GM12801 (cell line): ENCODE measurements around the gene PLPP7.

ENCODE experiments used
- CTCF ChIP-seq: IDR thresholded peaks from one replicate; pipeline ENCODE4 v1.5.1; 2011; ENCODE audit warnings: control low read depth; ENCODE audit not compliant: insufficient read length; ENCODE audit errors: extremely low read depth

The PLPP7 gene

DNA sequence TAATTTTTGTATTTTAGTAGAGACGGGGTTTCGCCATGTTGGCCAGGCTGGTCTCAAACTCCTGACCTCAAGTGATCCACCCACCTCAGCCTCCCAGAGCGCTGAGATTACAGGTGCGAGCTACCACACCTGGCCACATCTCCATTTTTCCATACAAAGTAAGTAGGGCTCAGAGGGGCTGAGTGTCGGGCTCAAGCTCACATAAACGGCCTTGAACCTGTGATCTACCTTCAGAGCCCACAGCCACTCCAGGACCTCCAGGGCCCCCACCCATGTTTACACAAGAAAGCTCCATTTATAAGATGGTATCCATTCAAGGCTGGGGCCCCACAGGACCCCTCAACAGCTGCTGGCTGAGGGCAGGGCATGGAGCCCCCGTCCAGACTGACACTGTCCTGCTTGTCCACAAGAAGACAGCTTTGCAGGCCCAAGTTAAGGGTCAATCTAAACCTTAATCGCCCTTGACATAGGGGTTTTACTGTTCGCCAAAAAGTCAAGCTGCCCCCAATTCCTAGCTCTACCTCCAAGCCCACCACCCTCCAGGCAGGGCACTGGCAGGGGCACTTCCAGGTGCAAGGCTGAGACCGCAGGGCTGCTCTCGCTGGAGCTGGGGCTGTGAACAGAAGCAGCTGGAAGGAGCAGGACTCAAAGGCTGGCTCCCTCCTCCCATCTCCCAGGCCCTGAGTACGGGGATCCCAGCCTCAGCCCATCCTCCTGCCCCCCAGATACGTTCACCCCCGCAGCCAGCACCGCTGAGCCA, 32.1 kb upstream of the PLPP7 start:
- no peak for TF ChIP-seq CTCF

DNA sequence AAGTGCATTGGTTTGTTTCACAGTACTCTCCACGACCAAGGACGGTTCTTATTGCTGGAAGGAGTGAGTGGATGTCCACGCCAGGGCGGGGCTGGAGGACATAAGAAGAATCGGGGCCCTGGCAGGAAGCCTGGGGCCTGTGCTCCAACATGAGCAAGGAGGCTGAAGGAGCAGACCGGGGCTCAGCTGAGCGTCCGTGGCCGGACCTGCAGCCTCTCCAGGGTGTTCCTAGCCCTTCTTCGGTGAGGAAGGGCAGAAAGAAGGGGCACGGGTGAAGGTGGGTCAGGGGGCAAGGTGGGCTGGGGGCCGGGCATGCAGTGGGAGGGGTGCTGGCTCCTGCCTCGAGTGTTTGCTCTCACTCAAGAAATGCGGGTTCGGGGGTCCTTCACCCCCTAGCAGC, 31.3 kb upstream of the PLPP7 start:
- no peak for TF ChIP-seq CTCF

DNA sequence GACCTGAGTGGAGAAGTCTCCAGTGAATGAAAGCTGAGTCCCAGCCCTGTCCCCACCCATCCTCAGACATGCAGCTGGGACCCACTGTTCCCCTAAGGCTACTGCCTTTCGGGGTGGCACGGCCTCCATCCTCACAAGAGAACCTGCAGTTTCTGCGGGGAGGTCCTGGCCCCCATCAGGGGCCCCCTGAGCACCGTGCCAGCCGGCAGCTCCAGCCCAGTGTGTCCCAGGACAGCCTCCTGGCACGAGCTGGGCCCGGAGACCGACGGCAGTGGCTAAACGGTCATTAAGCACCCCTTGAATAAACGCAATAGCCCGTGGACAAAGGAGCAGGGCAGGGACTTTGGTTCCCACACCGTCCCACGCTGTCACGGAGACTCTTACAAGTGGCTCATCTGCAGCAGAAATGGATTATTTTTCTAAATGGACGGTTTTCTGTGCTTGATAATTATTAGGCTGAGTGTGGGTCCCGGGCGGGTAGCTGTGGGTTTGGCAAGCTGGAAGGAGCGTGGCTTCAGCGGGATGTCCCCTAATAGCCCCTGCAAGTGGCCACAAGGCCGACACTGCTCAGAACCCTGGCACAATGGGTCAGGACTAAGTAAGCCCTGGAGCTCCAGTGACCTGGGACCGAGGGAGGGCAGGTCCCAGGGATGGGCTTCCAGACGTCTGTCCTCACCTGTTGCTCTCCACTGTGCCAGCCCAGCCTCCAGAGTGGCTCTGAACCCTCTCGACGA, 30.7 kb upstream of the PLPP7 start:
- TF ChIP-seq CTCF, result no peak

- TF ChIP-seq CTCF, result no peak
Observed at GRCh38 chr9:131259432-131259898, 30.1 kb upstream of the PLPP7 start.

- TF ChIP-seq CTCF, result no peak
Observed at GRCh38 chr9:131259916-131260597, 29.5 kb upstream of the PLPP7 start.

GRCh38 chr9:131260751-131261452, 28.6 kb upstream of the PLPP7 start:
- TF ChIP-seq CTCF, result no peak
